Measurements from ENCODE around the gene S100A10. TPM values are rescaled to one million over a fixed set of nuclear protein-coding genes. Genes with fewer than 3 reads are reported as not detected.

Gene S100A10
- total RNA-seq, 4 donors from 2014 or later = 152 to 404 (median 235) TPM

DNA sequence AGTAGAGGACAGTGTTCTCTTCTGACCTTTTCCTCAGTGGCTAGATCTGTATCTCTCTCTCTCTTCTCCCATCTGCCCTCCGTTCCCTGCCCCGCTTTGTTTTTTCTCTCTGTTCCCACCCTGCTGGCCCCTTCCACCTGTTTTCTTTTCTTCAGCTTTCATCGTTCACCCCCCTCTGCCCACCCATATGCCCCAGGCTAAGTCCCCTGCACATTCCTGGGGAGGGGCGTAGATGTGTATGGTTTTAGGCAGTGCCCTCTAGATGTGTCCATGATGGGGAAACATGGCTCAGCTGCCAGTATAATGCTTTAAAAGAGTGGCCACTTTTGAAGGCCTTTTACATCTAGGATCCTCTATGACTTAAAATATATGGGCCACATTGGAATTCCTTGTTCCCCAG is 29.6 kb upstream of the S100A10 start:
- TF ChIP-seq, protein P1, sequence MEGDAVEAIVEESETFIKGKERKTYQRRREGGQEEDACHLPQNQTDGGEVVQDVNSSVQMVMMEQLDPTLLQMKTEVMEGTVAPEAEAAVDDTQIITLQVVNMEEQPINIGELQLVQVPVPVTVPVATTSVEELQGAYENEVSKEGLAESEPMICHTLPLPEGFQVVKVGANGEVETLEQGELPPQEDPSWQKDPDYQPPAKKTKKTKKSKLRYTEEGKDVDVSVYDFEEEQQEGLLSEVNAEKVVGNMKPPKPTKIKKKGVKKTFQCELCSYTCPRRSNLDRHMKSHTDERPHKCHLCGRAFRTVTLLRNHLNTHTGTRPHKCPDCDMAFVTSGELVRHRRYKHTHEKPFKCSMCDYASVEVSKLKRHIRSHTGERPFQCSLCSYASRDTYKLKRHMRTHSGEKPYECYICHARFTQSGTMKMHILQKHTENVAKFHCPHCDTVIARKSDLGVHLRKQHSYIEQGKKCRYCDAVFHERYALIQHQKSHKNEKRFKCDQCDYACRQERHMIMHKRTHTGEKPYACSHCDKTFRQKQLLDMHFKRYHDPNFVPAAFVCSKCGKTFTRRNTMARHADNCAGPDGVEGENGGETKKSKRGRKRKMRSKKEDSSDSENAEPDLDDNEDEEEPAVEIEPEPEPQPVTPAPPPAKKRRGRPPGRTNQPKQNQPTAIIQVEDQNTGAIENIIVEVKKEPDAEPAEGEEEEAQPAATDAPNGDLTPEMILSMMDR (IDR thresholded peaks at IDR 0.05; ENCODE audit: low read depth) = no peak

DNA sequence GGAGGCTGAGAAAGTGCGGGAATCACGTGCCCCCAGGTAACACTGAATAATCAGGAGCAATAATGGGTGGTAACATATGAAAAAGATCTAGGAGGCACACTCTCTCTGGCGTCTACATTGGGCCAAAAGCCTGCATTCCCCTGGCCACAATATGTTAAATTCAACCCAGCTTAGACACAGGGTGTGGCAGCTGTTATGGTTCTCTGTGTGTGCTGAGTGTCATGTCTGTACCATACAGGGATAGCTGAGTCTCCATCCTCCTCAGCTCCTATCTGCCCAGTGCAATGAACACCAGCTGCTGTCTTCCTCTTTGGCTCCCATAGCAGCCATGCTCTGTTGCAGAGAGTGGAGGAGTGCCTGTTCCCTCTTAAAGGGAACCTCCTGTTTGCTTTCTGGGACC is 28.8 kb upstream of the S100A10 start:
- TF ChIP-seq, protein P1 (IDR thresholded peaks at IDR 0.05; ENCODE audit: low read depth) = no peak

DNA sequence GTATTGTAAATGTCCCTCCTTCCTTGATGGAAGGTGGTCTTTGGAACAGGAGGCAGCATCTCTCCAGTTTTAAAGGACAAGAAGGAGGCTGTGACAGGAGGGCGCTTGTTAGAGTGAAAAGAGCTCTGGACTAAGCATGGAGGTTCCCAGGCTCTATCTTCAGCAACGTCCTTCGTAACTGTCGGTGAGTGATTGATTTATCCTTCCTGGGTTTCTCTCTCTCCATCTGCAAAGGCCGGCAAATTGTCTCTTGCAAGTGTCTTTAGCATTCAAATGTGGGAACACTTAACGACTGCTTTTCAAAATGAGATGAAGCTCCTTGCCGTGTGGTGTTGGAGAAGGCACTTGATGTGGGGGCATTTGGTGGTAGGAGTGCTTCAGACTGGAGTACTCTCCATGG is 27.9 kb upstream of the S100A10 start:
- TF ChIP-seq, protein P1 (IDR thresholded peaks at IDR 0.05; ENCODE audit: low read depth) = no peak

DNA sequence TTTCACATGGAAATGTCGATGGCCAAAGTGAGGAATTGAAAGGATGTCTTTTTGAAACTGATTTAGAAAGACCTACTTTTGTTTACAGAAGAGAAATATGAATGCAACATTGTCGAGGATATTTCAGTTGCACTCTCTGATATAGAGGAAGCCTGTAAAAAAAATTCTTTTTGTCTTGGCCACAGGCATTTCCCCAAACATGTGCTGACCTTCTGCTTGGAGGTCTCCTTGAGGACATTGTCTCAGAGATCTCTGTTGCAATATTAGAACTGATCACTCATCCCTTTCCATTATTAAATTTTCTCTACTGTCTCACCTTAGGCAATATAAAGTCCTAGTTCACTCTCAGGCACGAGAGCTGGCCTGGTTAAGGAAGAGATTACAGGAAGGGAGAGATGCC is 27.2 kb upstream of the S100A10 start:
- TF ChIP-seq, protein P1 (IDR thresholded peaks at IDR 0.05; ENCODE audit: low read depth) = no peak

DNA sequence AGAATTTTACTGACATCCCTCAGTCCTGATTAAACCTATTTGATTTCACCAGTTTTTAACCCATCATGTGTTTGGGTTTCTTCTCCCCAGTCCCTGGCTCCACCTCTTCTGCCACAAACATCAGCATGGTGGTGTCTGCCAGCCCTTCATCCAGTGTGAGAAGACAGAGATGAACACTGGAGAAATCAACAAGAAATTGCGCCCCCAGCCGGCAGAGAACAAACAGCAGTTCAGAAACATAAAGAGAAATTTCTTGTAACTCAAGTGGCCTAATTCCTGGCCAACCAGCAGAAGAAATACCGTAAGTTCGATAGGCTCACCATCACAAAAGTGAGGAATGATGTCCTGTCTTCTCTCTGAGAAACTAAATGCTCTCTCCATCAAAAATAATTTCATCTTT is 24.9 kb upstream of the S100A10 start:
- TF ChIP-seq, protein P1 (IDR thresholded peaks at IDR 0.05; ENCODE audit: low read depth) = no peak

DNA sequence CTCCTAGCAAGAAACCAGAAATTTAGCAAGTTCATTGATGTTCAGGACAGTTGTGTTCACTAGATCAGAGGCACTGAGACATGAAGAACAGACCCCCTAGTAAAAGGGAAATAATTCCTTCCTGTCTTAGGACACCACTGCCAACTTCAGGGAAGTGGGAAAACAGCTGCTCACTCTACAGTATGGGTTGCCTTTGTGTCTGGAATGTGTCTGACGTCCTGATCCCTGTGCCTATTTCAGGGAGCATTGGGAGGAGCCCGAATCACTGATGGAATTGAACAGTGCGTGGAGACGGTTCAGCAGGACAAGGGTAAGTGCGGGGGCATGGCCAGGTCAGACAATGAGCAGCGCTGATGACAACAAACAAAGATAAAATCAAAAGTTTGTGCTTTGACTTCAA is 22.1 kb upstream of the S100A10 start:
- TF ChIP-seq, protein P1 (IDR thresholded peaks at IDR 0.05; ENCODE audit: low read depth) = no peak

DNA sequence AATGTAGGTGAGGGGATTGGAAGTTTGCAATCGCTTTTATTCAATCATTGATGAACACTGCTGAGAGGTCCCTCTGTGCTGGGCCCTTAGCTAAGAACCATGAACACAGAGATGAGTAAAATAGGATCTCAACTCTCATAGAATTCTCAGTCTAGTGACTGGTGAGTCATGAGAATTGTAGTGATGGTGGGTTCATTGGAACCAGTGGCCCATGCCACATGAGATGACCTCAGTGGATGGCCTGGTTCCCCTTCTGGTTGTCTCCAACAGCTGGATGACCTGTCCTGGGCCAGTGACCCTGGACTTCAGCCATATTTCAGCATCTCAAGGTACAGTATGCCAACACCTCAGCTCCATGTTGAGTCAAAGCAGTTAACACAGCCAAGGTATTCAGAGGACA is 21.3 kb upstream of the S100A10 start:
- TF ChIP-seq, protein P1 (IDR thresholded peaks at IDR 0.05; ENCODE audit: low read depth) = no peak

Measured in subcutaneous adipose tissue (tissue), 4 donors.